ENCODE results near the gene EFL1. TPM values are rescaled to one million over a fixed set of nuclear protein-coding genes. Genes with fewer than 3 reads are reported as not detected.

EFL1 gene
- total and polyA plus RNA-seq, 2 of the 8 experiments (the other 6 are each of a cell fraction or from before 2014, with no cell fraction given) = 10.8 to 31.5 TPM

GRCh38 chr15:82093774-82094211 is 168.7 kb downstream of the EFL1 start:
- Histone ChIP-seq H3K27me3 (replicated peaks in 1 of 4; ENCODE audit: control insufficient read depth in 3 of 4, extremely low read depth in 1 of 4, insufficient read depth in 3 of 4, low read length in 3 of 4) (no peaks in the 10 kb centered on the region; a peak in 1 of 7 replicates), H3K9me3 (ENCODE audit: insufficient read depth in 2 of 2, low read depth in 1 of 2, low read length in 1 of 2) (no peaks in the 10 kb centered on the region), H2AFZ (ENCODE audit: low read length) (no peak overlapping the region), H2BK120ac (replicated peaks; ENCODE audit: low read depth, low read length) (no peak overlapping the region), H4K8ac (ENCODE audit: extremely low read depth, insufficient read depth, low read length) (no peak overlapping the region), H3K4me1 (replicated peaks in 1 of 4; ENCODE audit: control insufficient read depth in 3 of 4, insufficient read depth in 4 of 4, low read length in 3 of 4) (no peaks in the 10 kb centered on the region; a peak in 1 of 7 replicates), H2BK20ac (ENCODE audit: low read length) (no peak overlapping the region), H3K56ac (replicated peaks; ENCODE audit: insufficient read length, low read depth, low read length) (no peak overlapping the region), H3K14ac (ENCODE audit: insufficient read length) (no peak overlapping the region), H3K18ac (ENCODE audit: extremely low read depth, low read length) (no peak overlapping the region), H3K36me3 (ENCODE audit: control insufficient read depth in 2 of 4, insufficient read depth in 4 of 4, low read length in 3 of 4) (no peaks in the 10 kb centered on the region), H2AK5ac (ENCODE audit: low read depth, low read length) (no peak overlapping the region), H3K79me1 (ENCODE audit: low read depth, low read length) (no peaks in the 10 kb centered on the region), H2BK15ac (ENCODE audit: low read length) (no peak overlapping the region), H4K91ac (replicated peaks; ENCODE audit: insufficient read length, low read length) (no peak overlapping the region), H3K23me2 (ENCODE audit: low read depth, low read length) (no peaks in the 10 kb centered on the region), H2BK5ac (ENCODE audit: low read depth, low read length) (no peak overlapping the region), H2BK12ac (ENCODE audit: low read depth, low read length) (no peak overlapping the region), H3K4me3 (ENCODE audit: extremely low read depth in 1 of 4, insufficient read depth in 2 of 4, low read depth in 3 of 4, low read length in 4 of 4) (no peak overlapping the region), H3K79me2 (ENCODE audit: control insufficient read depth in 1 of 2, insufficient read depth in 2 of 2, low read length in 2 of 2) (no peaks in the 10 kb centered on the region), H4K20me1 (replicated peaks in 1 of 2; ENCODE audit: control insufficient read depth in 1 of 2, insufficient read depth in 2 of 2, low read length in 2 of 2) (no peaks in the 10 kb centered on the region), H4K5ac (ENCODE audit: insufficient read length, low read depth, low read length) (no peak overlapping the region), H3K9ac (replicated peaks in 1 of 4; ENCODE audit: extremely low read depth in 1 of 4, low read depth in 3 of 4, low read length in 3 of 4) (no peak overlapping the region), H3K4me2 (ENCODE audit: insufficient read depth in 1 of 2, low read depth in 2 of 2, low read length in 2 of 2) (no peak overlapping the region), H3K4ac (replicated peaks; ENCODE audit: insufficient read length, low read depth, low read length) (no peak overlapping the region), H3K27ac (ENCODE audit: low read depth, low read length) (no peak overlapping the region), H3K23ac (ENCODE audit: insufficient read length) (no peak overlapping the region)
- ChIA-PET CTCF (ENCODE audit: partially characterized antibody) (interaction anchor here (0.6 to 2.4 kb wide), 5 partner anchors 10 to 280 kb away, joined by 3 to 12 read pairs (median 4); no protein-coding TSS in a partner anchor), POLR2A (ENCODE audit: partially characterized antibody) (no interaction called here)
- 93% methylated on average over 13 of the region's 13 CpGs; no CpG with 5 or more reads in 1 of the 2 experiments for WGBS, 2 experiments (ENCODE audit: extremely low coverage in 1 of 2, insufficient coverage in 1 of 2, insufficient read length in 1 of 2, insufficient replicate concordance in 2 of 2, low coverage in 1 of 2, low lambda C conversion rate in 2 of 2, missing lambda C conversion rate in 1 of 2)
- FAIRE-seq (no peak), DNase-seq (ENCODE audit: low read depth in 1 of 2, low spot score in 2 of 2) (no peak)
- TF ChIP-seq SIX5 (IDR thresholded peaks at IDR 0.05; ENCODE audit: low read depth, low read length) = no peak
- TF ChIP-seq ATF2 (IDR thresholded peaks at IDR 0.05; ENCODE audit: low read length) = no peak
- no peak for TF ChIP-seq JUND (IDR thresholded peaks at IDR 0.05; ENCODE audit: low read length)
